NCI-H526 (cell line): Measurements from ENCODE around the gene GINS1.

Source experiments
- DNase-seq, 2 experiments: peaks; one replicate each; lab custom pipeline; 2025; lab: John Stamatoyannopoulos, UW

GINS1 gene

GRCh38 chr20:25477014-25477882 is 69.8 kb downstream of the GINS1 start:
- no peak for DNase-seq

GRCh38 chr20:25478889-25479568 is 71.6 kb downstream of the GINS1 start:
- DNase-seq, result no peak

- DNase-seq, result no peak
These were observed 72.2 kb downstream of the GINS1 start for GRCh38 chr20:25479638-25480037.

- no peak for DNase-seq
These were observed 72.7 kb downstream of the GINS1 start for GRCh38 chr20:25480156-25480555.

- DNase-seq, result no peak
These were observed 73.3 kb downstream of the GINS1 start for GRCh38 chr20:25480797-25481196.

- DNase-seq, result no peak
These were observed 73.9 kb downstream of the GINS1 start for GRCh38 chr20:25481235-25481917.

GRCh38 chr20:25481918-25482253 is 74.4 kb downstream of the GINS1 start:
- DNase-seq, result no peak

GRCh38 chr20:25483431-25484132 is 76.1 kb downstream of the GINS1 start:
- no peak for DNase-seq

- no peak for DNase-seq
These were observed 76.9 kb downstream of the GINS1 start for GRCh38 chr20:25484224-25484846.

GRCh38 chr20:25484911-25485511 is 77.5 kb downstream of the GINS1 start:
- DNase-seq, result no peak

- no peak for DNase-seq
These were observed 78.4 kb downstream of the GINS1 start for GRCh38 chr20:25485872-25486271.

GRCh38 chr20:25486377-25486776 is 78.9 kb downstream of the GINS1 start:
- no peak for DNase-seq

- DNase-seq, result no peak
These were observed 79.8 kb downstream of the GINS1 start for GRCh38 chr20:25487306-25487705.

- no peak for DNase-seq
These were observed 80.5 kb downstream of the GINS1 start for GRCh38 chr20:25487975-25488374.

GRCh38 chr20:25489221-25489871 is 81.9 kb downstream of the GINS1 start:
- no peak for DNase-seq

- no peak for DNase-seq
These were observed 83.4 kb downstream of the GINS1 start for GRCh38 chr20:25490656-25491445.

- DNase-seq, result no peak
These were observed 84.1 kb downstream of the GINS1 start for GRCh38 chr20:25491446-25492038.

GRCh38 chr20:25493137-25493536 is 85.7 kb downstream of the GINS1 start:
- DNase-seq, result no peak

- no peak for DNase-seq
These were observed 86.5 kb downstream of the GINS1 start for GRCh38 chr20:25493748-25494505.
